SK-N-SH treated with all-trans-retinoic acid at 6 μM for 48 hours (cell line): ENCODE measurements around the gene CELF5.

Source experiments
- ATAC-seq: fragments of 200-7000 bp; cut with Tn5 transposase; 3 replicates; pipeline ENCODE4 v1.9.1; 2020; ENCODE audit warnings: mild to moderate bottlenecking, moderate library complexity
- ARNTL ChIP-seq: fragments of 450-650 bp; formaldehyde crosslinking; IDR thresholded peaks from 2 replicates; pipeline ENCODE4 v1.5.0; 2020; ENCODE audit warnings: low read depth, mild to moderate bottlenecking, moderate library complexity, borderline replicate concordance
- CSDC2 ChIP-seq: fragments of 250-450 bp; sonication (Bioruptor Pico); IDR thresholded peaks from 2 replicates; pipeline ENCODE4 v1.5.0; 2020; ENCODE audit warnings: mild to moderate bottlenecking, moderate library complexity
- ISL1 ChIP-seq: fragments of 250-450 bp; sonication (Bioruptor Pico); IDR thresholded peaks from 2 replicates; pipeline ENCODE4 v2.1.2; 2022; ENCODE audit warnings: mild to moderate bottlenecking, moderate library complexity
- PATZ1 ChIP-seq: fragments of 250-450 bp; sonication (Bioruptor Pico); IDR thresholded peaks from 2 replicates; pipeline ENCODE4 v1.8.0; 2020; ENCODE audit warnings: mild to moderate bottlenecking, moderate library complexity, borderline replicate concordance
- POU6F1 ChIP-seq: fragments of 250-450 bp; sonication (Bioruptor Pico); IDR thresholded peaks from 2 replicates; pipeline ENCODE4 v1.8.0; 2021; ENCODE audit warnings: low read depth, mild to moderate bottlenecking, moderate library complexity, borderline replicate concordance
- PPARA ChIP-seq: fragments of 250-450 bp; sonication (Bioruptor Pico); IDR thresholded peaks from 2 replicates; pipeline ENCODE4 v1.5.0; 2020; ENCODE audit warnings: mild to moderate bottlenecking, borderline replicate concordance
- RARB ChIP-seq: fragments of 250-450 bp; sonication (Bioruptor Pico); IDR thresholded peaks from 2 replicates; pipeline ENCODE4 v1.8.0; 2021; ENCODE audit warnings: mild to moderate bottlenecking, moderate library complexity
- SNAI2 ChIP-seq: fragments of 250-450 bp; sonication (Bioruptor Pico); IDR thresholded peaks from 2 replicates; pipeline ENCODE4 v1.5.0; 2020; ENCODE audit warnings: mild to moderate bottlenecking, moderate library complexity
- TCF4 ChIP-seq: fragments of 250-450 bp; sonication (Bioruptor Pico); IDR thresholded peaks from 2 replicates; pipeline ENCODE4 v1.8.0; 2021; ENCODE audit warnings: mild to moderate bottlenecking, moderate library complexity, borderline replicate concordance
- TOX ChIP-seq: fragments of 250-450 bp; sonication (Bioruptor Pico); IDR thresholded peaks from 2 replicates; pipeline ENCODE4 v1.8.0; 2021; ENCODE audit warnings: mild to moderate bottlenecking, moderate library complexity, borderline replicate concordance
- TSHZ2 ChIP-seq: fragments of 250-450 bp; sonication (Bioruptor Pico); IDR thresholded peaks from 2 replicates; pipeline ENCODE4 v1.5.0; 2020; ENCODE audit warnings: mild to moderate bottlenecking, moderate library complexity
- ZC3H10 ChIP-seq: fragments of 250-450 bp; sonication (Bioruptor Pico); IDR thresholded peaks from 2 replicates; pipeline ENCODE4 v1.5.1; 2021; ENCODE audit warnings: mild to moderate bottlenecking, moderate library complexity
- ZFP3 ChIP-seq: fragments of 250-450 bp; sonication (Bioruptor Pico); IDR thresholded peaks from 2 replicates; pipeline ENCODE4 v1.5.0; 2020; ENCODE audit warnings: mild to moderate bottlenecking, moderate library complexity
- ZNF565 ChIP-seq: fragments of 450-650 bp; formaldehyde crosslinking; conservative IDR thresholded peaks from 2 replicates; pipeline ENCODE4 v1.5.0; 2020; ENCODE audit warnings: low read depth, mild to moderate bottlenecking, moderate library complexity
- ZNF8 ChIP-seq: fragments of 450-650 bp; formaldehyde crosslinking; IDR thresholded peaks from 2 replicates; pipeline ENCODE4 v1.5.0; 2020; ENCODE audit warnings: mild to moderate bottlenecking, moderate library complexity
- TF ChIP-seq, protein P1 (sequence below): fragments of 250-450 bp; sonication (Bioruptor Pico); IDR thresholded peaks from 2 replicates; pipeline ENCODE4 v1.5.1; 2020; ENCODE audit warnings: low read depth, mild to moderate bottlenecking, moderate library complexity

Gene CELF5

DNA sequence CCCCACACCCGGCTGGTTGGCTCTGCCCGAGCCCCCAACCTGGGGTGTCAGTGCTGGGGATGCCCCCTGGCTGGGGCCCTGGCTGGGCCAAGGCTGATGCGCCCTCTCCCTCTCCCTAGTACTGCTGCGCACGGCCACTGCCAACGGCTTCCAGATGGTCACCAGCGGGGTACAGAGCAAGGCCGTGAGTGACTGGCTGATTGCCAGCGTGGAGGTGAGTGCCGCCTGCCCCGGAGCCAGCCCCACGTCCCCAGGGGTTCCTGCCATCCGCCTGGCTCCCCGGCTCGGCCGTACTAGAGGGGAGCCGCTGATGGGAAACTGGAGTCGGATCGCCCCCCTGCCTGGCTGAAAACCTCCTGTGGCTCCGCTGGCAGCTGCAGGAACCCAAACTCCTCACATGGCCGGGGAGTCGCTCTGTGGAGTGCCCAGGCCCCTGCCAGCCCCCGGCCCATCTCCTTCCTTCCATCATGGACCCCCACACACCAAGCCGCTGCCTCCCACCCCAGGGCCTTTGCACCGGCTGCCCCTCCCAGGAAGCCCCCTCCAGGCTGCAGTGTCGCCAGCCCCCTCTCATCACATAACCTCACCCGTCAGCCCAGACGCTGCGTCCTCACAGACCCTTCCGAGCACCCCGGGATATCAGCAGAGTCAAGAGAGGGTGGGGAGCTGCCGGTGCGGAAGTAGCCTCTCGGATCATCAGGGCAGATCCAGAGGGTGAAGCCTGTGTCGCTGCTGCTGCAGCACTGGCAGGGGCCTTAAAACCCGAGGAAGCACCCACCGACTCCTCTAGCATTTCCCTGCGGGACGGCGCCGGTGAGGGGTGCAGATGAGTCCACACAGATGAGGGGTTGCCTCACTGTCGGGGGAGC is 28.2 kb upstream of the CELF5 start:
- ATAC-seq: no peak
- TF ChIP-seq RARB (CRISPR knock-in tag) (no peak), CSDC2 (CRISPR knock-in tag) (no peak), PATZ1 (CRISPR knock-in tag) (no peak), TCF4 (CRISPR knock-in tag) (no peak)
- TF ChIP-seq, protein P1, sequence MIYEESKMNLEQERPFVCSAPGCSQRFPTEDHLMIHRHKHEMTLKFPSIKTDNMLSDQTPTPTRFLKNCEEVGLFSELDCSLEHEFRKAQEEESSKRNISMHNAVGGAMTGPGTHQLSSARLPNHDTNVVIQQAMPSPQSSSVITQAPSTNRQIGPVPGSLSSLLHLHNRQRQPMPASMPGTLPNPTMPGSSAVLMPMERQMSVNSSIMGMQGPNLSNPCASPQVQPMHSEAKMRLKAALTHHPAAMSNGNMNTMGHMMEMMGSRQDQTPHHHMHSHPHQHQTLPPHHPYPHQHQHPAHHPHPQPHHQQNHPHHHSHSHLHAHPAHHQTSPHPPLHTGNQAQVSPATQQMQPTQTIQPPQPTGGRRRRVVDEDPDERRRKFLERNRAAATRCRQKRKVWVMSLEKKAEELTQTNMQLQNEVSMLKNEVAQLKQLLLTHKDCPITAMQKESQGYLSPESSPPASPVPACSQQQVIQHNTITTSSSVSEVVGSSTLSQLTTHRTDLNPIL (CRISPR knock-in tag): no peak

- ATAC-seq: no peak
- TF ChIP-seq POU6F1 (CRISPR knock-in tag) (no peak), ZC3H10 (CRISPR knock-in tag) (no peak), PATZ1 (CRISPR knock-in tag) (no peak), ISL1 (CRISPR knock-in tag) (no peak), PPARA (CRISPR knock-in tag) (no peak), RARB (CRISPR knock-in tag) (no peak), SNAI2 (CRISPR knock-in tag) (no peak), TSHZ2 (CRISPR knock-in tag) (no peak), CSDC2 (CRISPR knock-in tag) (no peak), ARNTL (CRISPR knock-in tag) (no peak), TOX (CRISPR knock-in tag) (no peak), ZFP3 (CRISPR knock-in tag) (no peak), ZNF565 (no peak), ZNF8 (CRISPR knock-in tag) (no peak), TCF4 (CRISPR knock-in tag) (no peak)
- TF ChIP-seq, protein P1 (CRISPR knock-in tag): no peak
Measured at GRCh38 chr19:3196933-3197205, 27.6 kb upstream of the CELF5 start.
